Chondrocyte (in vitro differentiated cells): ENCODE results near the gene DHDH. TPM values are rescaled to one million over a fixed set of nuclear protein-coding genes. Genes with fewer than 3 reads are reported as not detected.
"Not testable (repeated sequence)": the region's sequence is repeated elsewhere in the genome, so short reads cannot be mapped to it uniquely, and the experiment has no call there.

Experiments
- DNase-seq: peaks from one replicate; pipeline ENCODE4 v3.0.0; 2021; ENCODE audit warnings: mixed read lengths, low spot score
- H3K27ac Mint-ChIP-seq: one replicate; pipeline ENCODE4 v1.8.0; 2021; ENCODE audit warnings: mild to moderate bottlenecking, moderate library complexity, mixed read lengths; ENCODE audit not compliant: unreplicated experiment
- H3K27me3 Mint-ChIP-seq: 2 replicates; pipeline ENCODE4 v1.8.0; 2021; ENCODE audit warnings: low read depth, mixed read lengths
- H3K36me3 Mint-ChIP-seq: 2 replicates; pipeline ENCODE4 v1.8.0; 2021; ENCODE audit warnings: low read depth, mixed read lengths
- H3K4me1 Mint-ChIP-seq: 2 replicates; pipeline ENCODE4 v1.8.0; 2021; ENCODE audit warnings: low read depth, mild to moderate bottlenecking, mixed read lengths
- H3K4me3 Mint-ChIP-seq: one replicate; pipeline ENCODE4 v1.8.0; 2021; ENCODE audit warnings: mild to moderate bottlenecking, moderate library complexity, mixed read lengths; ENCODE audit not compliant: unreplicated experiment
- H3K9me3 Mint-ChIP-seq: 2 replicates; pipeline ENCODE4 v1.8.0; 2021; ENCODE audit warnings: low read depth, mixed read lengths
- CTCF ChIP-seq: fragments of 200-600 bp; sonication (generic); IDR thresholded peaks from 2 replicates; pipeline ENCODE4 v1.5.0; 2021; ENCODE audit warnings: antibody characterized with exemption, mild to moderate bottlenecking, moderate library complexity
- total RNA-seq: library from RNA; stranded (reverse); gene quantifications from 3 replicates; pipeline ENCODE4 v1.2.1, GENCODE V29; 2021

The DHDH gene
- total RNA-seq, 1 donor from 2014 or later: not detected

GRCh38 chr19:48895226-48895625, 38.3 kb upstream of the DHDH start:
- Mint-ChIP-seq H3K36me3 (no peaks in the 10 kb centered on the region), H3K27me3 (no peaks in the 10 kb centered on the region), H3K27ac (no peak overlapping the region), H3K4me3 (no peak overlapping the region), H3K9me3 (no peaks in the 10 kb centered on the region), H3K4me1 (peaks cover 8% of the 10 kb centered on the region)
- no peak for TF ChIP-seq CTCF
- DNase-seq: no peak

- Mint-ChIP-seq H3K27ac (no peak overlapping the region), H3K4me3 (no peak overlapping the region), H3K9me3 (no peaks in the 10 kb centered on the region), H3K36me3 (no peaks in the 10 kb centered on the region), H3K4me1 (peaks cover 16% of the 10 kb centered on the region), H3K27me3 (no peaks in the 10 kb centered on the region)
- TF ChIP-seq CTCF: no peak
- no peak for DNase-seq
Observed at GRCh38 chr19:48896191-48896720, 37.2 kb upstream of the DHDH start.

GRCh38 chr19:48897181-48897580, 36.3 kb upstream of the DHDH start:
- no peak for TF ChIP-seq CTCF
- Mint-ChIP-seq H3K27ac (no peak overlapping the region), H3K4me1 (peaks cover 21% of the 10 kb centered on the region), H3K4me3 (no peak overlapping the region), H3K27me3 (no peaks in the 10 kb centered on the region), H3K36me3 (no peaks in the 10 kb centered on the region), H3K9me3 (no peaks in the 10 kb centered on the region)
- DNase-seq: no peak

GRCh38 chr19:48899386-48899749, 34.1 kb upstream of the DHDH start:
- H3K9me3 Mint-ChIP-seq, H3K27me3 Mint-ChIP-seq, DNase-seq, H3K36me3 Mint-ChIP-seq: not testable (repeated sequence)
- H3K4me3 Mint-ChIP-seq: peak overlapping the region; percentile 92
- peaks cover 26% of the 10 kb centered on the region for H3K4me1 Mint-ChIP-seq
- H3K27ac Mint-ChIP-seq: peak overlapping the region; percentile 22

GRCh38 chr19:48899781-48900476, 33.6 kb upstream of the DHDH start, which contains the start of gene NUCB1:
NUCB1 (plus strand) TSS chr19:48900312; CDS start chr19:48900797, 485 bp downstream.
- Mint-ChIP-seq H3K4me3 (peak within 1 kb of the TSS; percentile 92), H3K4me1 (peaks cover 26% of the 10 kb centered on the region), H3K27ac (peak within 1 kb of the TSS; percentile 92), H3K9me3 (no peaks in the 10 kb centered on the region), H3K36me3 (peaks cover 9% of the 10 kb centered on the region), H3K27me3 (no peaks in the 10 kb centered on the region)
- peak; percentile 67 for TF ChIP-seq CTCF
- peak; percentile 98 for DNase-seq
